ENCODE results near the gene GRPEL1.

Gene GRPEL1

DNA sequence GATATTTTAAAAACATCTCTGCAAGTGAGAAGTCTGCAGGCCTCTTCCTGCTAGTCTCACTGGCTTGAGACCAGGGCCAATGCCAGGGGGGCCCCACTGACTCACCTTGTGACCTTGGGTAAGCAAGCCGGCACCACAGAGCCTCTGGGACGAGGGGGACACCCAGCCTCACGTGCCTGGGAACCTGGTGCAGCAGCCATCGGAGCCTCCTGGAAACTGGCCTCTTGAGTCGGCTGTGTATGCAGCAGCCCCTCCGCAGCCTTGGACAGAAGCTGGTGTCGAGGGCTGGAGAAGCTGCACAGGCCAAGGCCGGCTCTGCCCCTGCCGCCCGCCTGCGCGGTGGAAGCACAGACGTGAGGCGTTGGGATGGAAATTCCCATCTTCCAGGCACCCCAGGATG, 16.0 kb downstream of the GRPEL1 start:
- in situ Hi-C loops (cut with MboI; ENCODE audit: low sequenced_read_pairs, unreplicated experiment), result no loop called here
- TF ChIP-seq, protein P1, sequence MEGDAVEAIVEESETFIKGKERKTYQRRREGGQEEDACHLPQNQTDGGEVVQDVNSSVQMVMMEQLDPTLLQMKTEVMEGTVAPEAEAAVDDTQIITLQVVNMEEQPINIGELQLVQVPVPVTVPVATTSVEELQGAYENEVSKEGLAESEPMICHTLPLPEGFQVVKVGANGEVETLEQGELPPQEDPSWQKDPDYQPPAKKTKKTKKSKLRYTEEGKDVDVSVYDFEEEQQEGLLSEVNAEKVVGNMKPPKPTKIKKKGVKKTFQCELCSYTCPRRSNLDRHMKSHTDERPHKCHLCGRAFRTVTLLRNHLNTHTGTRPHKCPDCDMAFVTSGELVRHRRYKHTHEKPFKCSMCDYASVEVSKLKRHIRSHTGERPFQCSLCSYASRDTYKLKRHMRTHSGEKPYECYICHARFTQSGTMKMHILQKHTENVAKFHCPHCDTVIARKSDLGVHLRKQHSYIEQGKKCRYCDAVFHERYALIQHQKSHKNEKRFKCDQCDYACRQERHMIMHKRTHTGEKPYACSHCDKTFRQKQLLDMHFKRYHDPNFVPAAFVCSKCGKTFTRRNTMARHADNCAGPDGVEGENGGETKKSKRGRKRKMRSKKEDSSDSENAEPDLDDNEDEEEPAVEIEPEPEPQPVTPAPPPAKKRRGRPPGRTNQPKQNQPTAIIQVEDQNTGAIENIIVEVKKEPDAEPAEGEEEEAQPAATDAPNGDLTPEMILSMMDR (IDR thresholded peaks at IDR 0.05; ENCODE audit: borderline replicate concordance, control extremely low read depth, extremely low read depth, insufficient read depth, missing control alignments), result no peak
- DNase-seq (ENCODE audit: low spot score), result no peak

DNA sequence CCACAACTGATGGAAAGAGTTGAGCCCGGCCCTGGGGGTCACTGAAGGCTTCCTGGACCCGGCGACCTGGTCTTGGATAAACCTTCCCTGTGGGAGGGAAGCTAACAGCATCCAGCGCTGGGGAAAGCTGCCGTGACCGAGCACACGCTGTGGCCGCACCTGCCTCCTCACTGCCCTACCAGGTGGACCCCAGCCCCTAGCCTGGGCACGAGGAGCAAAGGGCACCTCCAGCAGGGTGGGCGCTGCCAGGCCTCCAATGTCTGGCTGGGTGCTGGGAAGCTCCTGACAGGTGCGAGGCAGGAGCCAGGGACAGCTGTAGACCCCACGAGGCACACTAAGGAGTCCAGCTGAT, 16.7 kb downstream of the GRPEL1 start:
- DNase-seq (ENCODE audit: low spot score), result no peak
- TF ChIP-seq, protein P1 (IDR thresholded peaks at IDR 0.05; ENCODE audit: borderline replicate concordance, control extremely low read depth, extremely low read depth, insufficient read depth, missing control alignments), result no peak
- in situ Hi-C loops (cut with MboI; ENCODE audit: low sequenced_read_pairs, unreplicated experiment), result no loop called here

DNA sequence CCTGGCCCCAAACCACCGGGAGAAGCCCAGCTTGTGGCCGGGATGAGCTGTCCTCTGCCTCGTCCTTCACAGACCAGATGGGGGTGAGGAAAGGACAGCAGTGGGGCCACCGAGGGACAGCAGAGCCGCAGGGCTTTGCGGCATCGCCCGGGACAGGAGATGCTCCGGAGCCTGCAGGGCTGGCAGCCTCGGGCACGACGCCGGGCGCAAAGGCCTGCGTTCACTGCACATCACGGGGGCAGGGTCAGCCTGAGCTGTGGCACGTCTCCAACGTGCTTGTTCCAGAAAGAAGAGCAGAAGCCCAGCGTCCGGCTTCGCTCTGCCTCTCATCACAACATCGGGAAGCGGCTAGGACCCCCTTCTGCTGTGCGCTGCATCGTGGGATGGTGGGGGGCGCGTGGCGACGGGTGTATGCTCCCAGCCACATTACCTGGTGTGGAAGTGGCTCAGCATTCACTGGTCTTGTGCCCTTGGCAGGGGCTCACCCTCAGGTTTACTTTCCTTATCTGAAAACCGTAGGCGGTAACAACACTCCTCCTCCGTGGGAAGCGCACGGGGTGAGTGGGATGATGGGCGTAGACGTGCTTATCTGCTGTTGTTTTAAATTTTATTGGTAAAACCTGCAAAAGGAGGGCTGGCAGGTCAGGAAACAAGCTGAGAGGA, 17.3 kb downstream of the GRPEL1 start:
- DNase-seq (ENCODE audit: low spot score), result no peak
- TF ChIP-seq, protein P1 (IDR thresholded peaks at IDR 0.05; ENCODE audit: borderline replicate concordance, control extremely low read depth, extremely low read depth, insufficient read depth, missing control alignments), result no peak
- in situ Hi-C loops (cut with MboI; ENCODE audit: low sequenced_read_pairs, unreplicated experiment), result no loop called here

DNA sequence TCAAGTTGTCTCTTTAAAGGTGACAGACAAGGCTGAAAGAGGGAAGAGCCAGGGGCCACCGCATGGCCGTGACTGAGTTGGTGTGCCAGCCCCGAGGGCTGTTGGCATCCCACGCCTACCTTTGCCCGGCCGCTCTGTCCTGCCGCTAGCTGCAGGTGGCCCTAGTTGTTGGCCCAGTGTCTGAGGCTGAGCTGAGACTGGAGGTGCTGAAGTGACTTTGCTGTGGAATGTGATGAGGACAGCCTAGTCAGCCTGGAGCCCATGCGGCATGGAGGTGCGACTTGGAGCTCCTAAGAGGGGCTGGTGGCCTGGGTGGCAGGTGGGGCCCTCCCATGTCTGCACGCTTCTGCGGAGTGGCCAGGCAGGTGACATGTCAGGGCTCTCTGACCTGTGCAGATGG, 18.1 kb downstream of the GRPEL1 start:
- no peak for DNase-seq (ENCODE audit: low spot score)
- TF ChIP-seq, protein P1 (IDR thresholded peaks at IDR 0.05; ENCODE audit: borderline replicate concordance, control extremely low read depth, extremely low read depth, insufficient read depth, missing control alignments), result no peak
- in situ Hi-C loops (cut with MboI; ENCODE audit: low sequenced_read_pairs, unreplicated experiment), result no loop called here

DNA sequence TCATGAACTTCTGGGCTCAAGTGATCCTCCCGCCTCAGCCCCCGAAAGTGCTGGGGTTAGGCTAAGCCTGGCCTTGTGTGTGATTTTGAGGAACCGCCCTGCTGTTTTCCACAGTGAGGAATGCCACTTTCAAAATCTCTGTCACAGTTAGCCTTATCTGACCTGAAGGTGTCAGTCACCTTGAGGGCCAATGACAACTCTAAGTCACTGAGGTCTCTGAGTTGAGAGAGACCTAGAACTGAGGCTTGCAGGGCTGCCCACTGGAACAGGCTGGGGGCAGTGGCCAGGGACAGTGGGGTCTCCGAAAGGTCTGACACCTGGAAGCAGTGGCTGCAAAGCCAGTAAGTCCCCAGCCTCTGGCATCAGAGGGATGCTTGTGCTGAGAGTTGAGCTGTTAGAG, 18.6 kb downstream of the GRPEL1 start:
- in situ Hi-C loops (cut with MboI; ENCODE audit: low sequenced_read_pairs, unreplicated experiment), result no loop called here
- no peak for DNase-seq (ENCODE audit: low spot score)

DNA sequence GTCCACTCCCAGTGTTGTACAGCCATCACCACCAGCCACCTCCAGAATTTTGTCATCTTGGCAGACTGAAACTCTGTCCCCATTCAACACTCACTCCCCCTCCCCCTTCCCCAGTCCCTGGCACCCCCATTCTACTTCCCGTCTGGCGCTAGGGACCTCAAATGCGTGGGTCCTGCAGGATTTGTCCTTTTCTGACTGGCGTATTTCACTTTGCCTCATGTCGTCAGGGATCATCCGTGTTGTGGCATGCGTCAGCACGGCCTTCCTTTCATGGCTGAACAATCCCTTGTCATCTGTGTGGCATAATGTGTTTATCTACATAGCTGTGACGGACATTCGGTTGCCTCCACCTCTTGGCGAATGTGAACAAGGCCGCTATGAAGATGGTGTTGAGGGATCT, 19.2 kb downstream of the GRPEL1 start:
- in situ Hi-C loops (cut with MboI; ENCODE audit: low sequenced_read_pairs, unreplicated experiment), result no loop called here
- TF ChIP-seq, protein P1 (IDR thresholded peaks at IDR 0.05; ENCODE audit: borderline replicate concordance, control extremely low read depth, extremely low read depth, insufficient read depth, missing control alignments), result no peak
- no peak for DNase-seq (ENCODE audit: low spot score)

More for the DNA sequence above, 18.6 kb downstream of the GRPEL1 start:
- TF ChIP-seq, protein P1 (IDR thresholded peaks at IDR 0.05; ENCODE audit: borderline replicate concordance, control extremely low read depth, extremely low read depth, insufficient read depth, missing control alignments), result no peak

All from GM13976 (cell line).